ENCODE measurements around the gene RANBP3L. TPM values are rescaled to one million over a fixed set of nuclear protein-coding genes. Genes with fewer than 3 reads are reported as not detected.

Gene RANBP3L
- total RNA-seq, 1 donor from 2014 or later = not detected

DNA sequence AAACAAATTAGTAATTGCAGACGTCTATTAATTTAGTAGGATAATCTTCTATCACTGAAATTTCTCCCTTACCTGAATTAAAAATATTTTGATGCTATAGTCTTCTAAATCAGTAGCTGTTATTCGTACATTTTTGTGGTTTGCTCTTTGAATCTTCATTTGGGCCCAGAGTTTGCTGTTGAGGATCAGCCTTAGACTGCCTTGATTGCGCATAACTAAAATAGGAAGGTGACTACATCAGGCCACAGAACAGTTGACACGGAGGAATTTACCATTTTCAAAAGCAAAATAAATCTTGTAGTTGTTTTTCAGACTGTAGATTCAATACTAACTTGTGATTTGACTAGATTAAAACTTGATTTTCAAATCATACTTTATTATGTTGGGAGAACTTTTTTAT, 48.1 kb downstream of the RANBP3L start:
- Mint-ChIP-seq H3K36me3 (ENCODE audit: low read depth, unreplicated experiment) (no peaks in the 10 kb centered on the region), H3K27ac (ENCODE audit: unreplicated experiment) (peak overlapping the region; percentile 41), H3K4me1 (ENCODE audit: low read depth, unreplicated experiment) (peaks cover 17% of the 10 kb centered on the region), H3K9me3 (ENCODE audit: unreplicated experiment) (no peaks in the 10 kb centered on the region), H3K4me3 (ENCODE audit: unreplicated experiment) (no peak overlapping the region), H3K27me3 (ENCODE audit: low read depth, unreplicated experiment) (no peaks in the 10 kb centered on the region)
- Histone ChIP-seq H3K4me2 (ENCODE audit: low read length) (no peak overlapping the region), H4K20me1 (ENCODE audit: insufficient read depth, low read length) (no peaks in the 10 kb centered on the region), H3K79me2 (ENCODE audit: insufficient read depth, low read length) (no peaks in the 10 kb centered on the region), H3K36me3 (ENCODE audit: insufficient read depth, low read length) (no peaks in the 10 kb centered on the region), H3K9me3 (ENCODE audit: insufficient read depth, low read depth, low read length) (no peaks in the 10 kb centered on the region), H2AFZ (ENCODE audit: low read depth, low read length) (no peak overlapping the region), H3K27me3 (ENCODE audit: insufficient read depth, low read length) (no peaks in the 10 kb centered on the region), H3K9ac (ENCODE audit: low read length) (no peak overlapping the region), H3K4me3 (ENCODE audit: insufficient read depth, low read depth, low read length) (no peak overlapping the region), H3K27ac (ENCODE audit: low read depth, low read length) (no peak overlapping the region), H3K4me1 (ENCODE audit: insufficient read depth, low read length) (no peaks in the 10 kb centered on the region)
- FAIRE-seq (no peak), DNase-seq (ENCODE audit: low read depth) (no peak)
- TF ChIP-seq CTCF (IDR thresholded peaks at IDR 0.05; ENCODE audit: insufficient read depth, low read depth, low read length) (no peak), EZH2 (IDR thresholded peaks at IDR 0.05; ENCODE audit: insufficient read depth, low read length) (no peak)

- FAIRE-seq (no peak), DNase-seq (ENCODE audit: low read depth) (peak; percentile 77)
- Histone ChIP-seq H3K9ac (ENCODE audit: low read length) (no peak overlapping the region), H3K36me3 (ENCODE audit: insufficient read depth, low read length) (no peaks in the 10 kb centered on the region), H3K9me3 (ENCODE audit: insufficient read depth, low read depth, low read length) (no peaks in the 10 kb centered on the region), H4K20me1 (ENCODE audit: insufficient read depth, low read length) (no peaks in the 10 kb centered on the region), H3K4me3 (ENCODE audit: insufficient read depth, low read depth, low read length) (no peak overlapping the region), H3K4me2 (ENCODE audit: low read length) (no peak overlapping the region), H3K79me2 (ENCODE audit: insufficient read depth, low read length) (no peaks in the 10 kb centered on the region), H3K27me3 (ENCODE audit: insufficient read depth, low read length) (no peaks in the 10 kb centered on the region), H2AFZ (ENCODE audit: low read depth, low read length) (no peak overlapping the region), H3K27ac (ENCODE audit: low read depth, low read length) (no peak overlapping the region), H3K4me1 (ENCODE audit: insufficient read depth, low read length) (no peaks in the 10 kb centered on the region)
- H3K9me3 Mint-ChIP-seq (ENCODE audit: unreplicated experiment) = no peaks in the 10 kb centered on the region
- H3K27me3 Mint-ChIP-seq (ENCODE audit: low read depth, unreplicated experiment) = no peaks in the 10 kb centered on the region
- H3K4me1 Mint-ChIP-seq (ENCODE audit: low read depth, unreplicated experiment) = peaks cover 17% of the 10 kb centered on the region
- no peaks in the 10 kb centered on the region for H3K36me3 Mint-ChIP-seq (ENCODE audit: low read depth, unreplicated experiment)
- H3K27ac Mint-ChIP-seq (ENCODE audit: unreplicated experiment) = peak overlapping the region; percentile 28
- no peak overlapping the region for H3K4me3 Mint-ChIP-seq (ENCODE audit: unreplicated experiment)
- TF ChIP-seq CTCF (IDR thresholded peaks at IDR 0.05; ENCODE audit: insufficient read depth, low read depth, low read length) (no peak), EZH2 (IDR thresholded peaks at IDR 0.05; ENCODE audit: insufficient read depth, low read length) (no peak)
Observed at GRCh38 chr5:36252722-36253365, 48.9 kb downstream of the RANBP3L start.

DNA sequence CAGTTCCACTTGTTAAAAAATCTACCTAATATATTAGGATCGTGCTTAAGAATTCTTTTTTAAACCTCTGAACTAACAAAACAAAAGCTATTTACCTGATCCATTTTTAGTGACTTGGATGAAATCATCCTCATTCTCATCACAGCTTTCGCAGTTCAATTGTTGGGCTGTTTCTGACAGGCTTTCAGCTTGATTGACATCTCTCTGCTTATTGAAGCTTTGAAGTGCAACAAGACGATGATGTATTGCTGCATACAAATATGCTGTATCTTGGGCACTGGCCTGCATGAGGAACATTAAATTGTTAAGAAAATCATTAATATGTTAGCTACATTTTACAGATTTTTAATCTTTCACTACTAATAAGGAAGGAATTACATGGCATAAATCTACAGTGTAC, 50.5 kb downstream of the RANBP3L start:
- no peak for TF ChIP-seq CTCF (IDR thresholded peaks at IDR 0.05; ENCODE audit: insufficient read depth, low read depth, low read length)
- no peak for TF ChIP-seq EZH2 (IDR thresholded peaks at IDR 0.05; ENCODE audit: insufficient read depth, low read length)
- Mint-ChIP-seq H3K27ac (ENCODE audit: unreplicated experiment) (no peak overlapping the region), H3K36me3 (ENCODE audit: low read depth, unreplicated experiment) (no peaks in the 10 kb centered on the region), H3K27me3 (ENCODE audit: low read depth, unreplicated experiment) (no peaks in the 10 kb centered on the region), H3K4me1 (ENCODE audit: low read depth, unreplicated experiment) (peaks cover 17% of the 10 kb centered on the region), H3K4me3 (ENCODE audit: unreplicated experiment) (no peak overlapping the region), H3K9me3 (ENCODE audit: unreplicated experiment) (no peaks in the 10 kb centered on the region)
- Histone ChIP-seq H3K27me3 (ENCODE audit: insufficient read depth, low read length) (no peaks in the 10 kb centered on the region), H3K9me3 (ENCODE audit: insufficient read depth, low read depth, low read length) (no peaks in the 10 kb centered on the region), H3K4me2 (ENCODE audit: low read length) (no peak overlapping the region), H4K20me1 (ENCODE audit: insufficient read depth, low read length) (no peaks in the 10 kb centered on the region), H3K27ac (ENCODE audit: low read depth, low read length) (no peak overlapping the region), H3K79me2 (ENCODE audit: insufficient read depth, low read length) (no peaks in the 10 kb centered on the region), H2AFZ (ENCODE audit: low read depth, low read length) (no peak overlapping the region), H3K36me3 (ENCODE audit: insufficient read depth, low read length) (no peaks in the 10 kb centered on the region), H3K9ac (ENCODE audit: low read length) (no peak overlapping the region), H3K4me1 (ENCODE audit: insufficient read depth, low read length) (no peaks in the 10 kb centered on the region), H3K4me3 (ENCODE audit: insufficient read depth, low read depth, low read length) (no peak overlapping the region)
- DNase-seq (ENCODE audit: low read depth) (no peak), FAIRE-seq (no peak)
